Measurements from ENCODE around the gene TIAM2. TPM values are rescaled to one million over a fixed set of nuclear protein-coding genes. Genes with fewer than 3 reads are reported as not detected.

TIAM2 gene
- total and polyA plus RNA-seq, 9 of the 15 experiments (the other 6 are each of a cell fraction or from before 2014, with no cell fraction given) = 0.73 to 6.5 (median 4.3) TPM

GRCh38 chr6:155031091-155031490 is 36.0 kb downstream of the TIAM2 start (continued):
- no peak for TF ChIP-seq ZNF77 (CRISPR knock-in tag; IDR thresholded peaks at IDR 0.05)

GRCh38 chr6:155033021-155033791 is 38.1 kb downstream of the TIAM2 start:
- Histone ChIP-seq H3K27me3 (ENCODE audit: control insufficient read depth in 2 of 2, insufficient read depth in 2 of 2, low read length in 2 of 2) (peaks cover 28 to 33% of the 10 kb centered on the region in 2 experiments), H3K9me3 (replicated peaks; ENCODE audit: control insufficient read depth, insufficient read depth, low read depth, low read length) (no peaks in the 10 kb centered on the region), H3K9ac (ENCODE audit: insufficient read depth in 1 of 2, low read depth in 2 of 2, low read length in 2 of 2) (no peak overlapping the region), H3K4me1 (replicated peaks in 1 of 2; ENCODE audit: control insufficient read depth in 2 of 2, insufficient read depth in 2 of 2, low read length in 2 of 2) (no peaks in the 10 kb centered on the region), H2AFZ (ENCODE audit: low read depth, low read length) (no peak overlapping the region), H3K36me3 (ENCODE audit: control insufficient read depth, insufficient read depth, low read length) (no peaks in the 10 kb centered on the region), H3K79me2 (ENCODE audit: control insufficient read depth, insufficient read depth, low read length) (no peaks in the 10 kb centered on the region), H3K27ac (ENCODE audit: extremely low read depth, low read depth, low read length) (no peak overlapping the region), H3K4me2 (ENCODE audit: insufficient read depth, low read length) (no peak overlapping the region), H4K20me1 (replicated peaks; ENCODE audit: control insufficient read depth, insufficient read depth, low read length) (no peaks in the 10 kb centered on the region), H3K4me3 (no peak overlapping the region), H3K9me1 (ENCODE audit: control insufficient read depth, insufficient read depth, low read length) (no peaks in the 10 kb centered on the region)
- CTCF ChIA-PET (ENCODE audit: low intra/inter-chr PET ratio) = interaction anchor here (0.5 kb wide), 1 partner anchor 36 kb away, joined by 5 read pairs; no protein-coding TSS in a partner anchor
- ATAC-seq (0 out of 3 replicates have a peak, but pooled peaks have one; percentile 35), DNase-seq (ENCODE audit: extremely low read depth in 1 of 4, low spot score in 3 of 4) (no peak), FAIRE-seq (no peak)
- intact Hi-C loops (cut with micrococcal nuclease) = no loop called here
- in situ Hi-C loops (cut with MboI) = no loop called here
- POLR2A ChIA-PET = no interaction called here
- TF ChIP-seq ZNF780A (CRISPR knock-in tag; IDR thresholded peaks at IDR 0.05) (no peak), GABPA (tag; conservative IDR thresholded peaks at IDR 0.05; ENCODE audit: low read depth) (no peak), TSC22D4 (tag; IDR thresholded peaks at IDR 0.05) (no peak), FOXM1 (IDR thresholded peaks at IDR 0.05; ENCODE audit: low read depth) (no peak), FOXM1 (CRISPR knock-in tag; IDR thresholded peaks at IDR 0.05; ENCODE audit: low read depth) (no peak), MIER1 (IDR thresholded peaks at IDR 0.05; ENCODE audit: low read depth) (no peak), RBM34 (IDR thresholded peaks at IDR 0.05; ENCODE audit: borderline replicate concordance, insufficient read depth, low read length) (no peak), MTF1 (CRISPR knock-in tag; IDR thresholded peaks at IDR 0.05; ENCODE audit: borderline replicate concordance) (no peak), BRCA1 (IDR thresholded peaks at IDR 0.05) (no peak), BRCA1 (CRISPR knock-in tag; IDR thresholded peaks at IDR 0.05) (no peak), CREBBP (IDR thresholded peaks at IDR 0.05; ENCODE audit: low read depth, low read length) (no peak), HNRNPUL1 (IDR thresholded peaks at IDR 0.05; ENCODE audit: low read length) (no peak), ZNF740 (CRISPR knock-in tag; IDR thresholded peaks at IDR 0.05) (no peak), ZNF740 (tag; IDR thresholded peaks at IDR 0.05) (no peak), SOX6 (IDR thresholded peaks at IDR 0.05) (no peak), POLR3G (IDR thresholded peaks at IDR 0.05; ENCODE audit: extremely low read depth, insufficient read length, insufficient replicate concordance) (no peak), SIN3B (IDR thresholded peaks at IDR 0.05; ENCODE audit: low read depth) (no peak), RB1 (IDR thresholded peaks at IDR 0.05; ENCODE audit: low read depth) (no peak), THRAP3 (IDR thresholded peaks at IDR 0.05; ENCODE audit: borderline replicate concordance) (no peak), YY1 (IDR thresholded peaks at IDR 0.05; ENCODE audit: borderline replicate concordance in 1 of 3, control insufficient read depth in 1 of 3, extremely low read depth in 1 of 3, insufficient read depth in 3 of 3, insufficient read length in 1 of 3, insufficient replicate concordance in 2 of 3, low read depth in 1 of 3, low read length in 2 of 3) (no peak), PTTG1 (tag; IDR thresholded peaks at IDR 0.05; ENCODE audit: low read depth) (no peak)
- BruUV-seq (replicated peaks) = no TSS peak
- WGBS (ENCODE audit: insufficient coverage, low coverage, missing lambda C conversion rate) = 8% methylated on average over 13 of the region's 13 CpGs

Data from K562 (cell line).